Measurements from ENCODE around the gene PKNOX2.

GRCh38 chr11:125167292-125167953, 2.9 kb downstream of the PKNOX2 start:
- TF ChIP-seq CTCF (IDR thresholded peaks at IDR 0.05; ENCODE audit: insufficient read depth, low read length) (no peak), GABPA (IDR thresholded peaks at IDR 0.05; ENCODE audit: low read depth) (no peak), POLR2AphosphoS5 (IDR thresholded peaks at IDR 0.05; ENCODE audit: low read depth) (no peak)
